GM12864 (cell line): Measurements from ENCODE around the gene PARD3B.

ENCODE experiments used
- DNase-seq: peaks from one replicate; pipeline ENCODE4 v3.0.0-alpha.2; 2011; ENCODE audit warnings: low read depth
- H3K4me3 ChIP-seq: 2 replicates; pipeline ENCODE4 v1.5.1; 2011; ENCODE audit warnings: mild to moderate bottlenecking, low read depth, low read length, control low read depth
- TF ChIP-seq, protein P1 (sequence below): IDR thresholded peaks from 2 replicates; pipeline ENCODE4 v1.5.1; 2011; ENCODE audit warnings: low read depth, mild to moderate bottlenecking, moderate library complexity, low read length, control low read depth, inconsistent platforms; ENCODE audit errors: missing control alignments

The PARD3B gene

DNA sequence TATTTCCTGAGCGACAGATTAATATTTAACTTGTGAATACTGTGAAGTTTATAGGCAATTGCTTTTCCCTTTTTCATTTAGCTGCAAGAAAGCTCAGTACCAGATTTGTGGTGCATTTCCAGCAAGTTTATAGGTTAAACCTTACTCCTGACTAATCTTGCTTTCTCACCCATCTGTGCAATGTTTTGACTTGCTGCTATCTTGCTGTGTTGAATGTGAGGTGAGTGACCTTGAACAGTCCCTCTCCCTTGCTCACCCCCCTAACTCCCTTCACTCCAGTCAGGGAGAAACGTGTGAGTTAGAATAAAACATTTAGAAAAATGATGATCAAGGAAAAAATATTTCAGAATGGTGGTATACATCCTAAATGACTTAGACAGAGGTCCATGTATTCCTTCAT is 39.8 kb upstream of the PARD3B start:
- DNase-seq, result no peak
- no peak overlapping the region for H3K4me3 ChIP-seq
- TF ChIP-seq, protein P1, sequence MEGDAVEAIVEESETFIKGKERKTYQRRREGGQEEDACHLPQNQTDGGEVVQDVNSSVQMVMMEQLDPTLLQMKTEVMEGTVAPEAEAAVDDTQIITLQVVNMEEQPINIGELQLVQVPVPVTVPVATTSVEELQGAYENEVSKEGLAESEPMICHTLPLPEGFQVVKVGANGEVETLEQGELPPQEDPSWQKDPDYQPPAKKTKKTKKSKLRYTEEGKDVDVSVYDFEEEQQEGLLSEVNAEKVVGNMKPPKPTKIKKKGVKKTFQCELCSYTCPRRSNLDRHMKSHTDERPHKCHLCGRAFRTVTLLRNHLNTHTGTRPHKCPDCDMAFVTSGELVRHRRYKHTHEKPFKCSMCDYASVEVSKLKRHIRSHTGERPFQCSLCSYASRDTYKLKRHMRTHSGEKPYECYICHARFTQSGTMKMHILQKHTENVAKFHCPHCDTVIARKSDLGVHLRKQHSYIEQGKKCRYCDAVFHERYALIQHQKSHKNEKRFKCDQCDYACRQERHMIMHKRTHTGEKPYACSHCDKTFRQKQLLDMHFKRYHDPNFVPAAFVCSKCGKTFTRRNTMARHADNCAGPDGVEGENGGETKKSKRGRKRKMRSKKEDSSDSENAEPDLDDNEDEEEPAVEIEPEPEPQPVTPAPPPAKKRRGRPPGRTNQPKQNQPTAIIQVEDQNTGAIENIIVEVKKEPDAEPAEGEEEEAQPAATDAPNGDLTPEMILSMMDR, result no peak

DNA sequence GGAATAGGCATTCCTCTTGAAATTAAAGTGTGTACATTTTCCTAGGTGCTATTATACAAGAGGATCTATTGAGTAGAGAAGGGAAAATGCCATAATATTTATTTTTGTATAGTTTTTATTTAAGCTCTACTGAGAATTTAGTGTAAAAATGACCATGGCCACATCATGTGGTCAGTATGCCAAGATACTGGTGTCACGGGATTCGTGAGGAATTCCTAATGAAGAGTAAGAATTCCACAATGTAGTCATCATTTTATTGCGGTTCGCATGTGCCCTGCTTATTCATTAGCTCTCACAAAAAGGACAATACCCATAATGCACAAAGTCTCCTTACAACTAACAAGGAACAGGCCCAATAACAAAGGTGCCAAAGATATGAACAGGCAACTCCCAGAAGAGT is 39.3 kb upstream of the PARD3B start:
- TF ChIP-seq, protein P1, result no peak
- no peak for DNase-seq

DNA sequence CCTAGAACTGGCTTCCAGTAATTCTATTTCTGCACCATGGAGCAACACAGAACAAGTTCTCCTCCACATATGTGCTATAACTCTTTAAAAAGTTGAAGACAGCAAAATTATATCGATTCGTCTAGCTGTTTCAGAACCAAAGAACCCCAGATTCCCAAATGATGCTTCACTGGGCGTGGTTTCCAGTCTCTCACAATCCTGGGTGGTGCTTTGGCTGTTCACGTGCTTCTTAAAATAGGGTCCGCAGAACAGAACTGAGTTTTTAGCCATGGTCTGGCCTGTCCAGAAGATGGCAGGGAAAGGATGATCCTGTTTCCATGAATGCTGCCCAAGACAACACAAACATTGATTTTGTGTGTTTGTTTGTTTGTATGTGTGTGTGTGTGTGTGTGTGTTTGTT is 37.6 kb upstream of the PARD3B start:
- TF ChIP-seq, protein P1, result no peak
- no peak overlapping the region for H3K4me3 ChIP-seq
- no peak for DNase-seq

More for the DNA sequence above, 39.3 kb upstream of the PARD3B start:
- no peak overlapping the region for H3K4me3 ChIP-seq

DNA sequence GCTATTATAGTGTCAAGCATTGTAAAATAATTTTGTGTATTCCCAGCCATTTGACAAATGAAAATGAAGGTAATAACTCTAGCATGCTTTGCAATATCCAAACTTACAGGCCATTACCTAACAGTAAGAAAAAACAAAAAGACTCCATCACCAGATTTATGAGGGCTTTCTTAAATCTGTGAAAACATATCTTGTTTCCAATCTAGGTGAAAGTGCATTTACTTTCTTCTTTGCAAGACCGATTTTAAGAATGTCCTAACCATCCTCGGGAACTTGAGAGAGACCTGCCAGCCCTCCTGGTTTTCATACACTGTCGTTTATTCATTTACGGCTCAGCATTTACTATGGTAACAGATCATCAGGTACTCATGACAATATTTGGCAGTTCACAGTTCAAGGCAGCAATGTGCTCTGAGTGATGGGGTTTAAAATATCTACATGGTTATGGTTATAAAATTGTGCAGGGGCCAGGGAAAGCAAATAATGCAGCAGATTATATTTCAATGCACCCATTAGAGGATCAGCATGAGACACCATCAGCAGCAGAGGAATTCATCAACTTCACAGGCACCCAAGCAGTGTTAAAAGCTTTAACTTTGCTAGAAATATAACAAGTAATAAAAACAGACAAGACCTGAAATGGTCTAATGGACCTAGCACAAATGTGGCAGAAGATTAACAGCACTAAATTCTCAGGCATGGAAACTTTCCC is 34.4 kb upstream of the PARD3B start:
- DNase-seq, result no peak
- H3K4me3 ChIP-seq, result no peak overlapping the region
- TF ChIP-seq, protein P1, result no peak

DNA sequence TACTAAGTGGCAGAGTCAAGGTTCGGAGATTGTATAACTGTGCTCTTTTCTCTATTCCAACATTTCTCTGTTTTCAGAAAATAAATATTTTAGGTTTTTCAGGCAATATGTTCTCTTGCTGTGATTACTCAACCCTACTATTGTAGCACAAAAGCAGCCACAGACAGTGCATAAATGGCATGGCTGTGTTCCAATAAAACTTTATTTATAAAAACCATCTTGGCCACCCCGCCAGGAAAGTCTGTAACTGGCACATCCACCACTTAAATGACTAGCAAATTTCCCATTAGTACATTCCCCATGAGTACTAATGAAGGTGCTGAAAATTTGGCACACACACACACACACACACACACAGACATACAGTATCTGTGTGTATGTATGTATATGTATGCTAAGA is 30.8 kb upstream of the PARD3B start:
- no peak for DNase-seq
- TF ChIP-seq, protein P1, result no peak
- no peak overlapping the region for H3K4me3 ChIP-seq

DNA sequence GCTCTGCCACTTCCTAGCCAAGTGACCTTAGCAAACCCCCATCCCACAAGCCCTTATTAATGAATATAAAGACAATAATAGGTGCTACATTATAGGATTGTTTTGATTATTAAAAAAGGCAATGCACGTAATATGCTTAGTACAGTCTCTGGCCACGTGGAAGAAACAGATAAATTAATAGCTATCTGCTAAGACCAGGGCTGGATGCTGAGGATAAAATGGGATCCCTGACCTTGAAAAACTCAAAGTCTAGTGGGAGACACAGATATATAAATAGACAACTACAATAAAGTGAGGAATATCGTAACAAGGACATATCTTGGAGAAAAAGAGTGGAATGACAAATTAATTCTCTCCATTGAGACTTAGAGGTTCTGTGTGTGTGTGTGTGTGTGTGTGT is 29.9 kb upstream of the PARD3B start:
- no peak for DNase-seq
- TF ChIP-seq, protein P1, result no peak
- H3K4me3 ChIP-seq, result no peak overlapping the region

DNA sequence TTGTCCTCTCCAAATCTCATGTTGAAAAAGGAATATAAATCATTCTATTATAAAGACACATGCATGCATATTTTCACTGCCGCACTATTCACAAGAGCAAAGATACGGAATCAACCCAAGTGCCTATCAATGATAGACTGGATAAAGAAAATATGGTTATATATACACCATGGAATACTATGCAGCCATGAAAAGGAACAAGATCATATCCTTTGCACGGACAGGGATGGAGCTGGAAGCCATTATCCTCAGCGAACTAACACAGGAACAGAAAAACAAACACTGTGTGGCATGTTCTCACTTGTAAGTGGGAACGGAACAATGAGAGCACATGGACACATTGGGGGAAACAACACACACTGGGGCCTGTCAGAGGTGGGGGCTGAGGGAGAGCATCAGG is 28.1 kb upstream of the PARD3B start:
- TF ChIP-seq, protein P1, result no peak
- no peak overlapping the region for H3K4me3 ChIP-seq
- no peak for DNase-seq
